ENCODE data around the gene ZNF468.
"Not testable (repeated sequence)": the region's sequence is repeated elsewhere in the genome, so short reads cannot be mapped to it uniquely, and the experiment has no call there.

Gene ZNF468

GRCh38 chr19:52825765-52826164 lies 31.7 kb downstream of the ZNF468 start:
- no peak for DNase-seq (ENCODE audit: low read depth)

GRCh38 chr19:52823676-52824075 lies 33.7 kb downstream of the ZNF468 start:
- no peak for DNase-seq (ENCODE audit: low read depth)

GRCh38 chr19:52821204-52821960 lies 36.0 kb downstream of the ZNF468 start, which contains the start of gene ZNF28:
Gene ZNF28 (minus strand): TSS chr19:52821633. CDS start chr19:52817958, 3,675 bp downstream.
- peak; percentile 42 for DNase-seq (ENCODE audit: low read depth)

- not testable (repeated sequence) for DNase-seq (ENCODE audit: low read depth)
These were observed 36.8 kb downstream of the ZNF468 start for GRCh38 chr19:52820472-52821203.

GRCh38 chr19:52809801-52810200 lies 47.6 kb downstream of the ZNF468 start:
- no peak for DNase-seq (ENCODE audit: low read depth)

GRCh38 chr19:52799950-52800640 lies 57.3 kb downstream of the ZNF468 start:
- not testable (repeated sequence) for DNase-seq (ENCODE audit: low read depth)

- no peak for DNase-seq (ENCODE audit: low read depth)
These were observed 68.0 kb downstream of the ZNF468 start for GRCh38 chr19:52789440-52789839.
